SIG-M5 treated with dmso at 0.1 percent for 504 hours (cell line): Measurements from ENCODE around the gene HNF1B.

ENCODE experiments used
- DNase-seq: peaks from one replicate; lab custom pipeline; 2025; ENCODE audit not compliant: unreplicated experiment; lab: John Stamatoyannopoulos, UW

The HNF1B gene

GRCh38 chr17:37674511-37674910 is 70.3 kb downstream of the HNF1B start:
- DNase-seq = no peak

- DNase-seq = no peak
Observed at GRCh38 chr17:37673386-37673785, 71.5 kb downstream of the HNF1B start.

GRCh38 chr17:37672548-37673078 is 72.2 kb downstream of the HNF1B start:
- DNase-seq = no peak

GRCh38 chr17:37671824-37672547 is 72.9 kb downstream of the HNF1B start:
- no peak for DNase-seq

GRCh38 chr17:37671028-37671823 is 73.6 kb downstream of the HNF1B start:
- DNase-seq = no peak

GRCh38 chr17:37667039-37667438 is 77.8 kb downstream of the HNF1B start:
- DNase-seq = no peak

GRCh38 chr17:37664214-37664613 is 80.6 kb downstream of the HNF1B start:
- DNase-seq = no peak

GRCh38 chr17:37662353-37662752 is 82.5 kb downstream of the HNF1B start:
- DNase-seq = no peak

- no peak for DNase-seq
Observed at GRCh38 chr17:37661400-37662014, 83.4 kb downstream of the HNF1B start.

- DNase-seq = no peak
Observed at GRCh38 chr17:37659925-37660324, 84.9 kb downstream of the HNF1B start.

GRCh38 chr17:37657202-37657601 is 87.7 kb downstream of the HNF1B start:
- DNase-seq = no peak

GRCh38 chr17:37651849-37652248 is 93.0 kb downstream of the HNF1B start:
- DNase-seq = no peak

- DNase-seq = peak; percentile 9
Observed at GRCh38 chr17:37650419-37651003, 94.3 kb downstream of the HNF1B start.

- DNase-seq = no peak
Observed at GRCh38 chr17:37648555-37648954, 96.3 kb downstream of the HNF1B start.

GRCh38 chr17:37647856-37648255 is 97.0 kb downstream of the HNF1B start:
- DNase-seq = no peak

GRCh38 chr17:37643869-37644268 is 101.0 kb downstream of the HNF1B start:
- no peak for DNase-seq

GRCh38 chr17:37643118-37643766 is 101.6 kb downstream of the HNF1B start, which contains the start of gene DDX52:
TSS of gene DDX52 (minus strand) at chr17:37643446. CDS start at chr17:37643420, 26 bp downstream.
- peak; percentile 90 for DNase-seq

- peak; percentile 37 for DNase-seq
Observed at GRCh38 chr17:37642681-37643080, 102.2 kb downstream of the HNF1B start.

GRCh38 chr17:37640015-37640414 is 104.8 kb downstream of the HNF1B start:
- peak; percentile 52 for DNase-seq

GRCh38 chr17:37637956-37638355 is 106.9 kb downstream of the HNF1B start:
- DNase-seq = no peak
